ENCODE measurements around the gene SLC2A10.

The SLC2A10 gene

DNA sequence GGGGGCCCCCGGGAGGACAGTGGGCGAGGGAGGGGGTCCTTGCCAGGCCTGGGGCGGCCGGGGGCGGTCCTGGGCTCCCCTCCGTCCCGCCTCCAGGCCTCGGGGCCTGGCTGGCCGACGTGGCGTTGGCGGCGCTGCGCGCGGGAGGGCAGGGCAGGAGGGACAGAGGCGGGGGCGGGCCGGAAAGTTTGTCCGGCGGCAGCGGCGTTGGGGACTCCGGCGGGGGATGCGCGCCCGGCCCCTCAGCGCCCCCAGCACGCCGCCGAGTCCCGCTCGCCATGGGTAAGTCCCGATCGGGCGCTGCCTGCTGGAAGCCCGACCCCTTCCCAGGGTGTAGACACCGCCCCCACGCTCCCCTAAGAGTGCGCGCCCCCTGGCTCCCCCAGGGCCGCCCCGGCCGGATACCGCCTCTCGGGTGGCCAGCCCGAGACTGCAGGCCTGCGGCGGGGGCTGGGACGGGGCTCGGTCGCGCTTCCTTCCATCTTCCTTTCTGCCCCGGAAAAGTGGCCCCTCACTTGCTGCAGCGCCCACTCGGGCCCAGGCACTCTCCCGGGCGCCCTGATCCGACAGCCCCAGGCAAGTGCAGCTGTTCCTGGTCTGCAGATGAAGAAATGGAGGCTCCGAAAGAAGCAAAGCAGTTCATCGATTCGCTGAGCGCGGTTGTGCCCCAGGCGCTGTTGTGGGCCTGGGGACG lies at the start of gene SLC2A10:
TSS of gene SLC2A10 (plus strand) at position 191 of the 694 bp plus-strand sequence. CDS start at position 279, 88 bp downstream.
- peak within 1 kb of the TSS; percentile 18; the same call in 1 of the 2 replicates for H3K4me3 ChIP-seq (ENCODE audit: low read length)
- no peak for TF ChIP-seq ZNF274 (IDR thresholded peaks at IDR 0.05; ENCODE audit: low read depth, low read length)

DNA sequence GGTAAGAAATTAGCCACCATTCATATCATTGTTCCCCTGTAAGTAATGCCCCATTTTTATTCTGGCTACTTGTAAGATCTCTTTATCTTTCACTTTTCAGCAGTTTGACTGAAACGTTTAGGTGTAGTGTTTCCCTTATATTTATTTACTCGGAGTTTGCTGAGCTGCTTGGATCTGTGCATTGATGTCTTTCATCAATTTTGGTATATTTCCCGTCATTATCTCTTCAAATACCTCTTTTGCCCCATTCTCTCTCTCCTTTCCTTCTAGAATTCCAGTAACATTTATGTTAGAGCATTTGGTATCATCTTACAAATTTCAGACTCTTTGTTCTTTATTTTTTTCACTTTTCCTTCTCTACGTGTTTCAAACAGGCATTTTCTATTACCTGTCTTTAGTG lies 49.0 kb upstream of the SLC2A10 start:
- no peak for TF ChIP-seq ZNF274 (IDR thresholded peaks at IDR 0.05; ENCODE audit: low read depth, low read length)
- H3K4me3 ChIP-seq (ENCODE audit: low read length) = no peak overlapping the region

DNA sequence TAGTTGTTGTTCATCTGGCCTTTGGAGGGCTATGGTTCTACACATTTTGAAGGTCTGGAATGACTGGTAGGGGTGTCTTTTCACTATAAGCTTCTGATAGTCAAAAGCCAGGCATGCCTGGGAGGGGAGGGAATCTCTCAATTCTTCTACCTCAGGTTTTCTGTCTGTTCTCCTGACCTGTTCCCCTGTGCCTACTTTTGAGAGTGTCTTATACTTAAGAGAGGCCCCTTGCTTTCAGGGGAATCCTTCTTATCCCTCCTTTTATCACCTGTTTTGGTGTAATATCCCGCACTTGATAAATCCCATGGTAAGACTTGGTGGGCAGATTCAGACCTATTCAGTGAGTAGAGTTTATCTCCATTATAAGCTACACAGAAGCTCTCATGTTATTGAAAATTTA lies 47.8 kb upstream of the SLC2A10 start:
- no peak overlapping the region for H3K4me3 ChIP-seq (ENCODE audit: low read length)
- no peak for TF ChIP-seq ZNF274 (IDR thresholded peaks at IDR 0.05; ENCODE audit: low read depth, low read length)

DNA sequence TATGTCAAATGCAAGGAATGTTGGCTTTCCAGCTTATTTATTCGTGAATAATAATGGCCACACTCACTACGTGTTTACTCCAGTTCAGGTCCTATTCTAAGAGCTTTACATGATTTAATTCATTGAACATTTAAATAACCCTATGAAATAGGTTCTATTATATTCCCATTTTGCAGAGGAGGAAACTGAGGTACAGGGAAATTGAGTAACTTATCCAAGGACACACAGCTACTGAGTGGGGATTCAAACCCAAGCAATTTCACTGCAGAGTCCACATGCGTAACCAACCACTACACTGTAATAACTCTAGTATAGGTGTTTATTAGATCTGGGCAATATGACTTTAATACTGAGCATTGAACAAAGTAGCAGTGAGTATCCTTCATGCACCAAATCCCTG lies 45.9 kb upstream of the SLC2A10 start:
- no peak overlapping the region for H3K4me3 ChIP-seq (ENCODE audit: low read length)
- no peak for TF ChIP-seq ZNF274 (IDR thresholded peaks at IDR 0.05; ENCODE audit: low read depth, low read length)

DNA sequence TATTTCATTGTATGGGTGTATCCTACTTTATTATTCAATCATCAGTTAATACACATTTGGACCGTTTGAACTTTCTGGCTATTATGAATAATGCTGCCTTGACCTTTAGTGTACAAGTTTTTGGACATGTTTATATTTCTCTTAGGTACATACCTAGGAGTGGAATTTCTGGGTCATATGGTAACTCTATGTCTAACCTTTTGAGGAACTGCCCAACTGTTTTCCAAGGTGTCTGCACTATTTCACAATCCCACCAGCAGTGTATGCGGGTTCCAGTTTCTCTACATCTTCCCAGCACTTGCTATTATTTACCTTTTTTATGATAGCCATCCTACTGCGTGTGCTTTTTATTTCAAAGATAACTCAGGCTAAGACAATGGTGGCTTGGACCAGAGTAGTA lies 43.8 kb upstream of the SLC2A10 start:
- no peak for TF ChIP-seq ZNF274 (IDR thresholded peaks at IDR 0.05; ENCODE audit: low read depth, low read length)

DNA sequence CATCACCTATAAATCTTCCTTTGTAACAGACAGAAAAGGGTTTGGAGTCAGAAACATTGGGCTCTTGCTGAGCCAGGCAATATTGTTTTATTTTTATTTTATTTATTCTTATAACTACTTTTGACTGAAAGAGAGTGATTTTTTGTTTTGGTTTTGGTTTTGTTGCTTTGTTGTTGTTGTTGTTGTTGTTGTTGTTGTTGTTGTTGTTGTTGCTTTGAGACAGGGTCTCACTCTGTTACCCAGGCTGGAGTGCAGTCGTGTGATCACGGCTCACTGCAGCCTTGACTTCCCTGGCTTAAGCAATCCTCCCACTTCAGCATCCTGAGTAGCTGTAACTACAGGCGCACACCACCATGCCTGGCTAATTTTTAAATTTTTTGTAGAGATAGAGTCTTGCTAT lies 43.1 kb upstream of the SLC2A10 start:
- no peak overlapping the region for H3K4me3 ChIP-seq (ENCODE audit: low read length)
- TF ChIP-seq ZNF274 (IDR thresholded peaks at IDR 0.05; ENCODE audit: low read depth, low read length) = no peak

More for the DNA sequence above, 43.8 kb upstream of the SLC2A10 start:
- H3K4me3 ChIP-seq (ENCODE audit: low read length) = no peak overlapping the region

DNA sequence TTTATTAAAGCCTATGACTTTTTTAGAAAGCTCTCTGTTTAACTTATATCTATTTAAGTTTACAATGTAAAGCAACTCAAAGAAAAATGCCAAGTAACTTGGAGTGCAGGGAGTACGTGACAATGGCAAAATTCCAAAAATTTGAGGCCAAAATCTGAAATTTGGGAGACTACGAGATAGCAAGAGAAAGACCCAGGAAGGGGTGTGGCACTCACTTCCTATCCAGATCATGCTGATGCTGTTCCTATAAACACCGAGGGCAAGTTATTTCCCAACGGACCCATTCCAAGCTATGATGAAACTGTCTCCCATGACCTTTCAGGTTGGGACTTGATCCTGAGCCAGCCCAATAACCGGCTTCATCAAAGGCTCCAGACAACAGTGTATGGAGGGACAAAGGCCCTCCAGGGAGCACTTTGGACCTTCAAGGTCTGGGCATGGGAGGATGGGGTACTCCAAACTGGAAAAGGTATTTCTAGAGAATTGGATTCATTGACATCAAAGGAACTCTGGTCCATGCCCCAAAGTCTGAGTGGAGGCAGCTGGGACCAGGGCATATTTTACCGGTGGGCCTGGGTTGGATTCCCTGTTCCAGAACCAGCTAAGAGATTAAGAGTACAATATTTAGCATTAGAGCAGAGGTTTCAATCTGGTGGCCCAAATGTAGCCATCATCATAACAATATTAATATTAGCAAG lies 42.5 kb upstream of the SLC2A10 start:
- H3K4me3 ChIP-seq (ENCODE audit: low read length) = no peak overlapping the region
- no peak for TF ChIP-seq ZNF274 (IDR thresholded peaks at IDR 0.05; ENCODE audit: low read depth, low read length)

DNA sequence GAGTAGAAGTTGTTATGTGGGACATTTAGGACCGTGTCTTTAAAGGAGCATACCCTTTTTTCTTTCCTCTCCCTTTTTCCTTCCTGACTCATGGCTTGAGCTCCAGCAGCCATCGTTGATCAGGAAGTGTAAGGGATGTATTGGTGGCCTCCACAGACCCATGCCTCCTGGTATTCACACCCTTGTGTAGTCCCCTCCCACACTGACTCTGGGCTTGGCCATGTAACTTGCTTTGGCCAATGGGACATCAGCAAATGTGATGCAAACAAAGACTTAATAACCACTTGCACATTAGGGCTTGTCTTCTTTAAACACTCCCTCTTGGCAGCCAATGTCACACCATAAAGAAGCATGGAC lies 39.2 kb upstream of the SLC2A10 start:
- TF ChIP-seq ZNF274 (IDR thresholded peaks at IDR 0.05; ENCODE audit: low read depth, low read length) = no peak
- no peak overlapping the region for H3K4me3 ChIP-seq (ENCODE audit: low read length)

DNA sequence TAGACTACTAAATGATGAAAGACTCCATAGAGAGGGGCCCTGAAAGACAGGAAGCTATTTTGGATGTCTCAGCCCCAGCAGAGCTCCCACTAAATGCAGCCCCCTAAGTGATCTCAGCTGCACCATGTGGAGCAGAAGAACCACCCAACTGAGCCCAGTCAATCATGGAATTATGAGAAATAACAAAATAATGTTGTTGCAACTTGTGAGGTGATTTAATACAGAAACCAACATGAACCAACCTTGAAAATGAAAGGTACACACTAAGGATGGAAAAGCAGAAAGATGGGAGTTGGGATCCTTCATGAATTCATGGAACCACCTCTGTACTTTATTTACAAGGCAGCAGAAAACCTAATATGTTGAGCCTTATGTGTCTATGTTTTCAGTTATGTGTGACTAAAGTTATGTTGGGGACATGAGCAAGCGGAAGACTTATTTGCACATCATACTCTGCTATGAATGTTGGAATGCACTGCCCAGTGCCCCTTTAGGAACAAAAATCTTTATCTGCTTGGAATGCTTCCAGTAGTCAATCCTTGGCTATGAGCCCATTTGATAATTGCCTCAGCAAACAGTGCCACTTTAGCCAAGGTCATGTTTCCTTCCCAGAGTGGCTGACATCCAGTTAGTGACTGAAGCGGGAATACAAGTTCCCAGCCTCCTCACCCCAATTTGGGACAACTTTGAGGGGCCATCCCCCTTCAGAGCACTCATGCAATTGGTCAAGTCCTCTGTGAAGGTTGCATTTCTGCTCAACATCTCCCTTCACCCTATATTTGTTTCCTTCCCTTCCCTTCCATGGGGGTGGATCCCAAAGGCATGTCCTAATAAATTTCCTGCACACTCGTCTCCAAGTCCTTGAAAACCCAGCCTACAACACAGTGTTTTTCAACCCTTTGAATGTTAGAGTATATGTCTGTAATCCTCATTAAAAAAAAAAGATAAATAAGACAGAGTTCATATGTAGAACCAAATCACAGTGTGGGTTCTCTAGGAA lies 38.6 kb upstream of the SLC2A10 start:
- TF ChIP-seq ZNF274 (IDR thresholded peaks at IDR 0.05; ENCODE audit: low read depth, low read length) = no peak
- H3K4me3 ChIP-seq (ENCODE audit: low read length) = no peak overlapping the region

DNA sequence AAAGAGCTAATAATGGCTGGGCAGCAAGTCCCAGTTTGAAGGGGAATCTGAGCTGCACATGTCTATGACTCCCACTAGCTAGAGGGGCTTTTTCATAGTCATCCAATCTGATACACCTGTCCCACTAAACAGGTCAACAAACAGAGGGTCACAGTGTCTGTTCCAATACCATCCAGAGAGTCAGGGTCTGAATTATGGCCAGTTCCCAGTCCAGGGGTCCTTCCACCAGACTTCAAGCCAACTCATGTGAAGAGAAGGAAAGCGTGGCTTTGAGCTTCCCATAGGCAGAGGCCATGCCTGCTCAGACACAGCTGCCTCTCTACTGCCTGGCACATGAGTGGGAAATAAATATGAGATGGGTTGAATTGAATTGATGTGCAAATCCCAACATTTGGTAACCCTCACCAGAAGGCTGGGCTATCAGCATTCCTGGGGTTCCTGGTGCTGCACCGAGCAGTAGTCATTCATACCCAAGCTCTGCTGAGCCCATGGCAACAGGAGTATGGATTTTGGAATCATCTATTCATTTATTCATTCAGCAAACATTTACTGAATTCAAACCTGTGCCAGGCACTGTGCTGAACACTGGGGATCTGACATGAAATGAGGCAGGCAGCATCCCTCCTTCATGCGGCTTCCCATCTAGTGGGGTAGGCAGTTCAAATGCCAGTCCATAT lies 37.4 kb upstream of the SLC2A10 start:
- H3K4me3 ChIP-seq (ENCODE audit: low read length) = no peak overlapping the region
- TF ChIP-seq ZNF274 (IDR thresholded peaks at IDR 0.05; ENCODE audit: low read depth, low read length) = no peak

DNA sequence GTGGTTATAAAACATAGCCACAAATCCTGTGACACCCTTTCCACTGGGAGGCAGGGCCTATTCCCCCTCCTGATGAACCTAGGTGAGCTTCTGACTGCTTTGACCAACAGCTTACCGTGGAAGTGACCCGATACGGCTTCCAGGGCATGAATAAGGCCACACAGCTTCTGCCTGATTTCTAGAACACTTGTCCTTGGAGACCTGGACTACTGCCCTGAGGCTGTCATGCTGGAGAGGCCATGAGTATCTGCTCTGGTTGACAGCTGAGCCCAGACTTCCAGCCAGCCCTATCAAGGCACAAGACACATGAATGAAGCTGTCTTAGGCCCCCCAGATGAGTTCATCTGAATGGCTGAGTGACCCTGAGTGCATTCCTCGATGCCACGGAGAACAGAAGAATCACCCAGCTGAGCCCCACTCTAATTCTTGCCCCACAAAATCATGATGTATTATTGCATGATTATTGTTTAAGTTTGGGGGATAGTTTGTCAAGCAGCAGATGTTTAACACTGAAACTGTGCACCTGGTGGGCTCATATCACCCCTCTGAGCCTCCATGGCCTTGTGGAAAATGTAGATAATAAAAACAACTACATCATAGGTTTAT lies 36.8 kb upstream of the SLC2A10 start:
- TF ChIP-seq ZNF274 (IDR thresholded peaks at IDR 0.05; ENCODE audit: low read depth, low read length) = no peak
- no peak overlapping the region for H3K4me3 ChIP-seq (ENCODE audit: low read length)

DNA sequence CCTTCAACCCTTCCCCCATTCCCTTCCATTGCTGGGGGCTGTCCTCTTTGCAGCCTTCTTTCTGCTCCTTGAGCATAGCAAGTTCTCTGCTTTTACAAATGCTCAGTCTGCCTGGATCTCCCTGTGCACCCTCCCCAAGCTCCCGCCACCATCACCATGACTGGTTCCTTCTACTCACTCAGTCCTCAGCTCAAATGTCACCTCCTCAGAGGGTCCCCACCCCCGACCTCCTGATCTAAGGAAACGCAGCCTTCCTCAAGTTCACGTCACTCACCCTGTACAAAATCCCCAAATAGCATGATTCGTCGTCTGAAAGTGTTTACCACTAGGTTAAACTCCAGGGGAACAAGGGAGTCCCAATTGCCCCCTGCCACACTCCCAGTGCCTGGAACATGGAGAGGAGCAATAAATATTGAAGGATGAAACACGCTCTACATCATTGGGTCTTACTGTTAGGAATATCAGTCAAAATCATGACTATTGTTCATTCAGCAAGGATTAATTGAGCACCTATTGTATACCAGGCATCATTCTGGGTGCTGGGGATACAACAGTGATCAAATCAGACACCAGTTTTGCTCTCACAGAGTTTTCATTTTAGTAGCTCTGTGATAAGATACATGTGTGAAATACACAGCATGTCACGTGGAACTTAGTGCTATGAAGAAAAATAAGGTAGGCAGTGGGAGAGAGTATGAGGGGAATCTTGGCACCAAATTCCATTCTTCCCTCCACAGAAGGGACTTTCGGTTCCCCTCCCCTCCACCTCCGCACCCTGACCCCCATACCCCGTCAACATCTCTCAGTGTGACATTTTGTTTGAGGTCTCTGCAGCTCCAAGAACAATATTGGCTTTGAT lies 35.8 kb upstream of the SLC2A10 start:
- no peak overlapping the region for H3K4me3 ChIP-seq (ENCODE audit: low read length)
- no peak for TF ChIP-seq ZNF274 (IDR thresholded peaks at IDR 0.05; ENCODE audit: low read depth, low read length)

All from GM08714 (cell line).